Gastrocnemius medialis (tissue), 4 donors: ENCODE measurements around the gene LY6G5C.

ENCODE experiments used
- POLR2A ChIP-seq, 2 donors: fragments of 450-650 bp; IDR thresholded peaks; one replicate each; pipeline ENCODE4 v1.6.1; 2017; ENCODE audit warnings: antibody characterized with exemption in 2 of 2, mild to moderate bottlenecking in 2 of 2, moderate library complexity in 2 of 2
- TF ChIP-seq, protein P1 (sequence below), 5 experiments: fragments of 450-650 bp in 3 of 5; fragments of 200-600 bp in 2 of 5; sonication (generic) in 2 of 5; IDR thresholded peaks in 4 of 5; conservative IDR thresholded peaks in 1 of 5; 1 replicate in 4 of 5; 2 replicates in 1 of 5; pipeline ENCODE4 v1.5.1; 2016 to 2019; ENCODE audit warnings: antibody characterized with exemption in 5 of 5, mild to moderate bottlenecking in 3 of 5, moderate library complexity in 3 of 5

DNA sequence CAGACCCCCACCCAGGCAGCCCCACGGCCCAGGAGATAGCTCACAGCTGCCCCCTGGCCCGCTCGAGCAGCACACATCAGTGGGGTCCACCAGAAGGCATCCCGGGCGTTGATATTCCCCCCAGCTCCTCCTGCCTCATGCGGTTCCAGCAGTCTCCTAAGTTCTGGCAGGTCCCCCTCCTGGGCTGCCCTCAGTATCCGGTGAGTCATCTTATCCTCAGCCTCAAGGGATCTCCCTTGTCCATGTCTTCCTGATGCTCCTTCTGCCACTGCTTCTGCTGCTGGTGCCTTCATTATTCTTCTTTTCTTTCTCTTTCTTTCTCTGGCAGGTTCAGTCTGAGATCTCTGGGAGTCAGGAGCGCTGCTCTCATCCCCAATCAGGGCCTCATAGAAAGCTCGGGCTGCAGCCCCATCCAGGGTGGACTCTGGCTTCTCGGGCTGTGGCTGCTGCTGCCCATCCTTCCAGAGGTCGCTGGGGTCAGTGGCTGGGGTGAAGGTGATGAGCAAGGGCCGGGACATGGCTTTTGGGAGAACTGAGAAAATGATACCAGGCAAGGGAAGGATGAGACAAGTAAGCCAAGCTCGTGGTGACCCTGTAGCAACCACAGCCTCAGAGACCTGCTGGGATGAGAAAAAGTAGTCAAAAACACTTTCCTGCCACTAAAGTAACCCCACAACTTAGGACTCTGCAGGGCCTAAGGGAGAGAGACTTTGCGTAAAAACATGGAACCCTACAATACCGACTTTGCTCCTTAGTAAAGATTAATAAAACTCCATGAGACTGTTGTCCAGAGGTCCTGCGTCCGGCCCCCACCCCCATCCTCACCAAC is 16.7 kb downstream of the LY6G5C start:
- TF ChIP-seq, protein P1, sequence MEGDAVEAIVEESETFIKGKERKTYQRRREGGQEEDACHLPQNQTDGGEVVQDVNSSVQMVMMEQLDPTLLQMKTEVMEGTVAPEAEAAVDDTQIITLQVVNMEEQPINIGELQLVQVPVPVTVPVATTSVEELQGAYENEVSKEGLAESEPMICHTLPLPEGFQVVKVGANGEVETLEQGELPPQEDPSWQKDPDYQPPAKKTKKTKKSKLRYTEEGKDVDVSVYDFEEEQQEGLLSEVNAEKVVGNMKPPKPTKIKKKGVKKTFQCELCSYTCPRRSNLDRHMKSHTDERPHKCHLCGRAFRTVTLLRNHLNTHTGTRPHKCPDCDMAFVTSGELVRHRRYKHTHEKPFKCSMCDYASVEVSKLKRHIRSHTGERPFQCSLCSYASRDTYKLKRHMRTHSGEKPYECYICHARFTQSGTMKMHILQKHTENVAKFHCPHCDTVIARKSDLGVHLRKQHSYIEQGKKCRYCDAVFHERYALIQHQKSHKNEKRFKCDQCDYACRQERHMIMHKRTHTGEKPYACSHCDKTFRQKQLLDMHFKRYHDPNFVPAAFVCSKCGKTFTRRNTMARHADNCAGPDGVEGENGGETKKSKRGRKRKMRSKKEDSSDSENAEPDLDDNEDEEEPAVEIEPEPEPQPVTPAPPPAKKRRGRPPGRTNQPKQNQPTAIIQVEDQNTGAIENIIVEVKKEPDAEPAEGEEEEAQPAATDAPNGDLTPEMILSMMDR (IDR thresholded peaks at IDR 0.05 in 4 of 5, conservative IDR thresholded peaks at IDR 0.05 in 1 of 5) = no peak
- no peak for TF ChIP-seq POLR2A (IDR thresholded peaks at IDR 0.05)
